GOT3 (cell line): ENCODE data around the gene CHTF18.
"Not testable (repeated sequence)": the region's sequence is repeated elsewhere in the genome, so short reads cannot be mapped to it uniquely, and the experiment has no call there.

Experiments
- DNase-seq: peaks from one replicate; lab custom pipeline; 2025; ENCODE audit warnings: mixed read lengths; lab: John Stamatoyannopoulos, UW

Gene CHTF18

GRCh38 chr16:808085-808386 is 19.6 kb downstream of the CHTF18 start:
- DNase-seq: no peak

- no peak for DNase-seq
Observed at GRCh38 chr16:813204-813915, 24.9 kb downstream of the CHTF18 start.

GRCh38 chr16:813916-814412 is 25.5 kb downstream of the CHTF18 start:
- DNase-seq: no peak

- no peak for DNase-seq
Observed at GRCh38 chr16:814974-815373, 26.6 kb downstream of the CHTF18 start.

GRCh38 chr16:815861-816260 is 27.4 kb downstream of the CHTF18 start:
- DNase-seq: no peak

- DNase-seq: no peak
Observed at GRCh38 chr16:817001-817906, 28.8 kb downstream of the CHTF18 start.

- DNase-seq: no peak
Observed at GRCh38 chr16:818132-818531, 29.7 kb downstream of the CHTF18 start.

- no peak for DNase-seq
Observed at GRCh38 chr16:818592-818991, 30.2 kb downstream of the CHTF18 start.

GRCh38 chr16:819336-820043 is 31.1 kb downstream of the CHTF18 start:
- no peak for DNase-seq

GRCh38 chr16:820044-820408 is 31.6 kb downstream of the CHTF18 start:
- DNase-seq: not testable (repeated sequence)

GRCh38 chr16:820748-821147 is 32.3 kb downstream of the CHTF18 start:
- no peak for DNase-seq

- DNase-seq: no peak
Observed at GRCh38 chr16:821751-822150, 33.3 kb downstream of the CHTF18 start.

GRCh38 chr16:822174-822908 is 33.9 kb downstream of the CHTF18 start:
- no peak for DNase-seq

- no peak for DNase-seq
Observed at GRCh38 chr16:822909-823297, 34.5 kb downstream of the CHTF18 start.

GRCh38 chr16:824194-824593 is 35.8 kb downstream of the CHTF18 start:
- DNase-seq: no peak

- no peak for DNase-seq
Observed at GRCh38 chr16:824601-825000, 36.2 kb downstream of the CHTF18 start.

- DNase-seq: no peak
Observed at GRCh38 chr16:825341-826061, 37.1 kb downstream of the CHTF18 start.

GRCh38 chr16:827513-827912 is 39.1 kb downstream of the CHTF18 start:
- no peak for DNase-seq

- no peak for DNase-seq
Observed at GRCh38 chr16:828891-829290, 40.5 kb downstream of the CHTF18 start.

GRCh38 chr16:830107-830870 is 41.9 kb downstream of the CHTF18 start:
- DNase-seq: no peak
